Dermis lymphatic vessel endothelial cell (primary cell): ENCODE results near the gene PEX5L. TPM values are rescaled to one million over a fixed set of nuclear protein-coding genes. Genes with fewer than 3 reads are reported as not detected.

ENCODE experiments used
- total RNA-seq: library from RNA; depleted of rRNA; stranded (reverse); fragments of >200 nt; gene quantifications from 2 replicates; pipeline ENCODE4 v1.2.1, GENCODE V29; 2014

Gene PEX5L
- total RNA-seq: not detected in 2 replicates

GRCh38 chr3:180036671-180037455 is at the start of gene PEX5L:
Gene PEX5L, minus strand, starts transcription at chr3:180036937. Its CDS starts 338 bp downstream, at chr3:180036599.

